HEK293T (cell line): Measurements from ENCODE around the gene PANK4.

Experiments
- ARNT ChIP-seq: fragments of 450-650 bp; IDR thresholded peaks from 2 replicates; pipeline ENCODE4 v1.6.1; 2017; ENCODE audit warnings: mild to moderate bottlenecking
- FOXM1 ChIP-seq: fragments of 450-650 bp; IDR thresholded peaks from 2 replicates; pipeline ENCODE4 v1.6.1; 2017; ENCODE audit warnings: mild to moderate bottlenecking, borderline replicate concordance
- L3MBTL2 ChIP-seq: fragments of 450-650 bp; conservative IDR thresholded peaks from 2 replicates; pipeline ENCODE4 v1.6.1; 2016; ENCODE audit warnings: mild to moderate bottlenecking
- NFRKB ChIP-seq: fragments of 450-650 bp; IDR thresholded peaks from 2 replicates; pipeline ENCODE4 v1.6.1; 2016; ENCODE audit warnings: mild to moderate bottlenecking, moderate library complexity
- SP1 ChIP-seq: fragments of 450-650 bp; IDR thresholded peaks from 2 replicates; pipeline ENCODE4 v1.6.1; 2017

- TF ChIP-seq L3MBTL2 (no peak), SP1 (no peak), ARNT (no peak), NFRKB (no peak), FOXM1 (no peak)
Measured at GRCh38 chr1:2480986-2481364, 45.4 kb downstream of the PANK4 start.
